Measurements from ENCODE around the gene CYSTM1. TPM values are rescaled to one million over a fixed set of nuclear protein-coding genes. Genes with fewer than 3 reads are reported as not detected.
"Not testable (repeated sequence)": the region's sequence is repeated elsewhere in the genome, so short reads cannot be mapped to it uniquely, and the experiment has no call there.

The CYSTM1 gene
- total RNA-seq, 1 donor from 2014 or later, result 24.9 TPM

DNA sequence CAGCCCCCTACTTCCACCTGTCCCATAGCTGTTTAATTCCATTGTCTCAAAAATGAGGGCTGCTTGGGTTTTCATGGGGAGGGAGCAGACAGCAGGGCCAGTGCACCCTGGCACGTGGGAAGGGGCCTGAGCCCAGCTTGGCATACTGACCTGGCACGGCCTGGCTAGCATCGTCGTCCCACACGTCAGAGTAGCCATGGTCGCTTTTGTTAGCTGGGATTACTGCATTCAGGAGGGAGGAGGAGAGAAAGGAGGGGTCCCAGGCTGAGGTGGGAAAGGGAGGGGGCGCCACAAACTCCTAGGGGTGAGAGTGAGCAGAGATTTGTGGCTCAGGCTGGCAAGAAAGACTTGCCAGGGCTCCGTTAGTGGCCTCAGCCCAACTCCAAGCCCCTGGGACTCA lies 21.1 kb upstream of the CYSTM1 start:
- Mint-ChIP-seq H3K27ac (ENCODE audit: unreplicated experiment) (no peak overlapping the region), H3K4me1 (ENCODE audit: low read depth) (peaks cover 9% of the 10 kb centered on the region), H3K9me3 (ENCODE audit: low read depth) (no peaks in the 10 kb centered on the region), H3K4me3 (ENCODE audit: unreplicated experiment) (no peak overlapping the region), H3K27me3 (ENCODE audit: low read depth) (peaks cover 2% of the 10 kb centered on the region), H3K36me3 (ENCODE audit: low read depth) (no peaks in the 10 kb centered on the region)
- TF ChIP-seq, protein P1, sequence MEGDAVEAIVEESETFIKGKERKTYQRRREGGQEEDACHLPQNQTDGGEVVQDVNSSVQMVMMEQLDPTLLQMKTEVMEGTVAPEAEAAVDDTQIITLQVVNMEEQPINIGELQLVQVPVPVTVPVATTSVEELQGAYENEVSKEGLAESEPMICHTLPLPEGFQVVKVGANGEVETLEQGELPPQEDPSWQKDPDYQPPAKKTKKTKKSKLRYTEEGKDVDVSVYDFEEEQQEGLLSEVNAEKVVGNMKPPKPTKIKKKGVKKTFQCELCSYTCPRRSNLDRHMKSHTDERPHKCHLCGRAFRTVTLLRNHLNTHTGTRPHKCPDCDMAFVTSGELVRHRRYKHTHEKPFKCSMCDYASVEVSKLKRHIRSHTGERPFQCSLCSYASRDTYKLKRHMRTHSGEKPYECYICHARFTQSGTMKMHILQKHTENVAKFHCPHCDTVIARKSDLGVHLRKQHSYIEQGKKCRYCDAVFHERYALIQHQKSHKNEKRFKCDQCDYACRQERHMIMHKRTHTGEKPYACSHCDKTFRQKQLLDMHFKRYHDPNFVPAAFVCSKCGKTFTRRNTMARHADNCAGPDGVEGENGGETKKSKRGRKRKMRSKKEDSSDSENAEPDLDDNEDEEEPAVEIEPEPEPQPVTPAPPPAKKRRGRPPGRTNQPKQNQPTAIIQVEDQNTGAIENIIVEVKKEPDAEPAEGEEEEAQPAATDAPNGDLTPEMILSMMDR (IDR thresholded peaks at IDR 0.05), result no peak
- no peak for DNase-seq (ENCODE audit: low spot score)

DNA sequence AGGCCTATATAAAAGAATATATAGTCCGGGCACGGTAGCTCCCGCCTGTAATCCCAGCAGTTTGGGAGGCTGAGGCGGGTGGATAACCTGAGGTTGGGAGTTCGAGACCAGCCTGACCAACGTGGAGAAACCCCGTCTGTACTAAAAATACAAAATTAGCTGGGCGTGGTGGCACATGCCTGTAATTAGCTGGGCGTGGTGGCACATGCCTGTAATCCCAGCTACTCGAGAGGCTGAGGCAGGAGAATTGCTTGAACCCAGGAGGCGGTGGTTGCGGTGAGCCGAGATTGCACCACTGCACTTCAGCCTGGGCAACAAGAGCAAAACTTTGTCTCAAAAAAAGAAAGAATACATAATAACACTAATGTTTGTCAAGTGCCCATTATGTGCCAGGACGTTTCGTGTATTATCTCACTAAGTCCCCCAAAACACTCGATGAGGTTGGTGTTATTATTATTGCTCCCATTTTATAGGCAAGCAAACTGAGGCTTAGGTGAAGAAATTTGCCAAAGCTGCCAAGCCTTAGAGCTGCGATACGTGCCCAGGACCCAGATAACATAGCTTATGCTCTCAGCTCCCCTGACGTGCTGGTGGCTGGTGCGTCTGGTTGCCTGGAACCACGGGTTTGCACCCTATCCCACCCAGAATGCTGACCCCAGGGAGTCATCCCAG lies 20.1 kb upstream of the CYSTM1 start:
- not testable (repeated sequence) for H3K4me1 Mint-ChIP-seq (ENCODE audit: low read depth); H3K4me3 Mint-ChIP-seq (ENCODE audit: unreplicated experiment); H3K27ac Mint-ChIP-seq (ENCODE audit: unreplicated experiment); H3K27me3 Mint-ChIP-seq (ENCODE audit: low read depth); H3K9me3 Mint-ChIP-seq (ENCODE audit: low read depth); H3K36me3 Mint-ChIP-seq (ENCODE audit: low read depth); DNase-seq (ENCODE audit: low spot score)

DNA sequence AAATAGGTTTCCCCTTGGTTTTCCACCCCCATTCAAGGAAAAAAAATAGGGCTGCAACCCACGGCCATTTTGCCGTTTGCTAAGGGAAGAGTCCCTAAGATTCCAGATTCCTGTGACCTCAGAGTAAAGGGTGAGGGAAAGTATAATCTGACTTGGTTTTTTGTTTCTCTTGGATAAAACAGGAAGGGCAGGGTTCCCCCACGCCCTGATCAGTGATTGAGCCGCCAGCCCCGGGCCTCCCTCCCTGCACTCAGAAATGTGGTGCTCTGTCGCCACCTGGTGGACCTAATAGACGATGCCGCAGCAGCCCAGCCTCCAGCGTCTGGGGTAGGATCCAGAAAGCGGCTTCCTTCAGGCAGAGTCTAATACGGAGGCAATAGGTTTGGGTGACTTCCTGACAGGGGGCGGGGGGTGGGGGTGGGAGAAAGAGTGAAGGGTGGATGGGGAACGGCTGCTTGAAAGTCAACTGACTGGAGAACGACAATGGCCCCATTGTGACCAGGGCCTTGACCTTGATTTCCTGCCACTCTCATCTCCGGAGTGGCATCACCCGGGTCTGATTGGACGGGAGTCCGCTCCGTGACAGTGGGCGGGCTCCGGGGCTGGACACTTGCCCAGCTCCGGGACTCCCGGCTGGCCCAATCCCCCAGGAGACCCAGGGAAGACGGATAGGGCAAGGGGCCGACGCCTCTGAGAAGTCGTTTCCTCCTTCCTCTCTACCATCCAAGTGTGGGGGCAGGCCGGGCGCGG lies 17.8 kb upstream of the CYSTM1 start:
- TF ChIP-seq, protein P1 (IDR thresholded peaks at IDR 0.05), result peak; percentile 97

DNA sequence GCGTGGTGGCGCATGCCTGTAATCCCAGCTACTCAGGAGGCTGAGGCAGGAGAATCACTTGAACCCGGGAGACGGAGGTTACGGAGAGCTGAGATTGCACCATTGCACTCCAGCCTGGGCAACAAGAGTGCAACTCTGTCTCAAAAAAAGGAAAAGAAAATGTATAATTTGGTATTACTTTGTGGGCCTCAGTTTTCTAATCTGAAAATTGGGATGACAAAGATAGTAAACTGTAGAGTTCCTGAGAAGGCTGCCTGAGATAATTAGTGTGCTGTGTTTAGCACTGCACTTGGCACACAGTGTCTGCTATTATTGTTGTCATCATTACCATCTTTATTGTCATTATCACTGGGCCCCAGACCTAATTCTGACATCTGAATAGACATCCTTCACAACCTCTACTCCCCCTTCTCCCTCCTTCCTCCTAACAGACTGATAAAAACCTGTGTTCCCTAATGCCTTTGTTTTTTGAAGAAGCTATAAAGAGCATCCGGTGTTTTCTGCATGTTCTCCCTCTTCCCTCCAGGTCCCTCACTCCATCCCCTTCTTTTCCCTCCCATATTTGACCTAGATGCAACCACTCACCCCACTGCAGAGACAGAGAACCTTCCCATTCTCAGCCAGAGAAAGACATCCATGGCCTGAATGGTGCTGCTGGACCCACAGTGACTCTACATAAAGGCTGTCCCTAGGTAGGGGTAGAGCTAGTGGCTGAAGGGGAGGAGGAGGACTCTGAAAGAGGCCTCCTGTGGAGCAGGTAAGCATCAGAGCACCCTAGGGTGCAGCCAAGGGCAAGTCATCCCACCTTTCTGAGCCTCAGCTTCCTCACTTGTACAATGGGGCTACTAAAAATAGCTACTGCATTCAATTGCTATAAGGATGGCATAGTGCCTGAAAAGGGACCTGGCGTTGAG lies 15.7 kb upstream of the CYSTM1 start:
- H3K36me3 Mint-ChIP-seq (ENCODE audit: low read depth), result no peaks in the 10 kb centered on the region
- peaks cover 9% of the 10 kb centered on the region for H3K4me1 Mint-ChIP-seq (ENCODE audit: low read depth)
- no peaks in the 10 kb centered on the region for H3K9me3 Mint-ChIP-seq (ENCODE audit: low read depth)
- H3K4me3 Mint-ChIP-seq (ENCODE audit: unreplicated experiment), result no peak overlapping the region
- no peak overlapping the region for H3K27ac Mint-ChIP-seq (ENCODE audit: unreplicated experiment)
- peaks cover 2% of the 10 kb centered on the region for H3K27me3 Mint-ChIP-seq (ENCODE audit: low read depth)
- no peak for DNase-seq (ENCODE audit: low spot score)
- TF ChIP-seq, protein P1 (IDR thresholded peaks at IDR 0.05), result no peak

More for the DNA sequence above, 17.8 kb upstream of the CYSTM1 start:
- Mint-ChIP-seq H3K36me3 (ENCODE audit: low read depth) (no peaks in the 10 kb centered on the region), H3K27me3 (ENCODE audit: low read depth) (peaks cover under 1% of the 10 kb centered on the region), H3K27ac (ENCODE audit: unreplicated experiment) (peak overlapping the region; percentile 66), H3K4me3 (ENCODE audit: unreplicated experiment) (peak overlapping the region; percentile 73), H3K4me1 (ENCODE audit: low read depth) (peaks cover 9% of the 10 kb centered on the region), H3K9me3 (ENCODE audit: low read depth) (no peaks in the 10 kb centered on the region)
- no peak for DNase-seq (ENCODE audit: low spot score)

DNA sequence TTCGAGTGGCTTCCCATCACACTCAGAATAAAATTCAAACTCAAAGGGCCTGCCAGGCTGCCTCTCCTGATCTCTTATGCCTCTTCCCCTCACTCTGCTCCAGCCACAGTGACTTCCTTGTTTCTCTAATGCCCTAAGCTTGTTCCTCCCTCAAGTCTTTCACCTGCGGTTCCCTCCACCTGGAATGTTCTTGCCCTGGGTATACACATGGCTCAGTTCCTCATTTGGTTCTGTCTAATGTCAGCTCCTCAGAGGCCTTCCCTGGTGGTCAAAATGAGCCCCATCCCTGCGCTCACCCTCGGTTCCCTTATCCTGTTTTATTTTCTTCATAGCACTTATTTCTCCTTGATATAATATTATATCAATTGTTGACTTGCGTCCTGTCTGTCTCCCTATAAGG lies 12.7 kb upstream of the CYSTM1 start:
- no peak for DNase-seq (ENCODE audit: low spot score)
- Mint-ChIP-seq H3K27me3 (ENCODE audit: low read depth) (peaks cover 2% of the 10 kb centered on the region), H3K36me3 (ENCODE audit: low read depth) (peaks cover 2% of the 10 kb centered on the region), H3K4me1 (ENCODE audit: low read depth) (peaks cover 2% of the 10 kb centered on the region), H3K4me3 (ENCODE audit: unreplicated experiment) (no peak overlapping the region), H3K27ac (ENCODE audit: unreplicated experiment) (no peak overlapping the region), H3K9me3 (ENCODE audit: low read depth) (no peaks in the 10 kb centered on the region)
- TF ChIP-seq, protein P1 (IDR thresholded peaks at IDR 0.05), result no peak
